Inflammatory macrophage (primary cell): ENCODE measurements around the gene UBE2H.
"Not testable (repeated sequence)": the region's sequence is repeated elsewhere in the genome, so short reads cannot be mapped to it uniquely, and the experiment has no call there.

Source experiments
- DNase-seq, 2 donors: peaks; one replicate each; pipeline ENCODE4 v3.0.0-alpha.2; 2020 to 2022

Gene UBE2H

DNA sequence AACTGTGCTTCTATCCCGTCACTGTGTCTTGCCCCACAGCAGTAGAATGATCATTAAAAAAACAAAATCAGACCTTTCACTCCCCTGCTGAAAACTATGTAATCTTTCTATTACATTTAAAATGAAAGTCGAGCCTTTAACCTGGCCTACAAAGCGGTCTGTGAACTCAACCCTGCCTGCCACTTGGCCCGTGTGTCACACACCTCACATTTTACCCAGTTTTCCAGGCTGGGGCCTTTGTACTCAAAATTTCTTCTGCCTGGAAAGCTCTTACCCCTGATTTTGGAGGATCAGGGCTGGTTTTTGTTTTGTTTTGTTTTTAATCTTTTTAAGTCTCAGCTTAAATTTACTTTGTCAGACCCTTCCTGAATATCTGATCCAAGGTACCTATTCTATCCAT lies 82.1 kb downstream of the UBE2H start:
- no peak for DNase-seq

GRCh38 chr7:129866251-129866650 lies 86.5 kb downstream of the UBE2H start:
- no peak for DNase-seq

- no peak for DNase-seq
Observed at GRCh38 chr7:129865925-129866201, 86.9 kb downstream of the UBE2H start.

GRCh38 chr7:129865093-129865924 lies 87.5 kb downstream of the UBE2H start:
- DNase-seq = no peak

DNA sequence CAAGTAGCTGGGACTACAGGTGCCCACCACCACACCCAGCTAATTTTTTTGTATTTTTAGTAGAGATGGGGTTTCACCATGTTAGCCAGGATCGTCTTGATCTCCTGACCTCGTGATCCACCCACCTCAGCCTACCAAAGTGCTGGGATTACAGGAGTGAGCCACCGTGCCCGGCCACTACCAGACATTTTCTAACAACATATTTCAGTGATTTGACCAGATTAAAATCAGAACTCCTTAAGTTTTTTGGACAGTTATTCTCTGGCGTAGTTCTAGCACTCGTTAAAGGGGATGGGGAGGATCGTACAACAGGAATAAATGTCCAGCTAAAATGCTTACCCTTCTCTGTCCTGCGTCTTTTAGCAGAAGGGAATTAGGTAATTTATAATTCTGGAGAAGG lies 88.1 kb downstream of the UBE2H start:
- DNase-seq = not testable (repeated sequence)

DNA sequence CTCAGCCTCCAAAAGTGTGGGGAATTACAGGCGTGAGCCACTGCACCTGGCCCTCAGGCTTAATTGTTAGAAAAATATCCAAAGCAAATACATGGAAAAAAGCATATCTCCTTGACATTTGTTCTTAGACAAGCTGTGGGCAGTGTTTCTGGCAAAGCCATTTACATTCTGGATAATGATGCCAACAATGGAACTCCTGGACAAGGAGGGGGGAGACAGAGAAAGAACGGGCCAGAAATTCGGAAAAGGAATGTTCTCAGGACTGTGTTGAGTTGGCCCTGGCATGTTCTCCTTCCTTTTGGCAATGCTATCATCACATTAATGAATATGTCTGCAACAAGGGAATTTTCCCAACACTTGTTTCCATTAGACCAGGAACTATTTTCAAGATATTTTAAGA lies 88.7 kb downstream of the UBE2H start:
- no peak for DNase-seq

GRCh38 chr7:129862682-129863081 lies 90.1 kb downstream of the UBE2H start:
- no peak for DNase-seq

GRCh38 chr7:129860784-129861183 lies 92.0 kb downstream of the UBE2H start:
- DNase-seq = not testable (repeated sequence)

DNA sequence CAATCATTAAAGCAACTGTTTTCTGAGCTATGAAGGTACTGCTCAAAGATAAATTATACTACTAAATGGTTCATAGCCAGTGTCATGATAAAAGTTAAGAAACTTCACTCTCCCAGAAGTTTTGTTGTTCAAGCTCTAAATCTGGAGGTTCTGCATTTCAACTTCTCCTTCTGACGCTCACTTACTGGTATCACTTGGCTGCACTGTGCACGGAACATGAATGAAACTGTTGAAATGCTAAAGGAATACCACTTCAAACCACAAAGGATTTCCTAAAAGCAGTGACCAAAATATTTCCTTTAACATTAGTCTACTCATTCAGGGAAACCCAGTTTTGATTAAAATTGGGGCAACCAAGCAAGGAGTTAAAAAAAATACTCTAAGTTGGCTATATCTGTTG lies 93.6 kb downstream of the UBE2H start:
- peak; percentile 85 to 88 for DNase-seq

- no peak for DNase-seq
Observed at GRCh38 chr7:129858490-129858889, 94.3 kb downstream of the UBE2H start.

DNA sequence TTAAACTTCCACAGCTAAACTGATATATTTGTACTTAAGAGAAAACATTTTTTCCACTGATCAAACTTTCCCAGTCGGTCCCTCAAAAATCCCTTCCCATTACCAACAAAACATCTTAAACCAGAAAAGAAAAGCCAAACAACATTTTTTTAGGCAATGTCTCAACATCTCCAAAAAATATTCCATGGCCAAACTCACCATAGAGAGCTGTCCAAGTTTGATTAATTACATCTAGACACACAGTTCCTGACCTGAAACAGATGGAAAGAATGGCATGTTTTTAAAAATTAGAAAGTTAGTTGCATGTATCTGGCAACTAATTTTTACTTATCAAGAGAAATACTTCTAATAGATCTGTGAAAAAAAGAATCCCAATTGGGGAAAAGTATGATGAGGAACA lies 95.4 kb downstream of the UBE2H start:
- DNase-seq = no peak

DNA sequence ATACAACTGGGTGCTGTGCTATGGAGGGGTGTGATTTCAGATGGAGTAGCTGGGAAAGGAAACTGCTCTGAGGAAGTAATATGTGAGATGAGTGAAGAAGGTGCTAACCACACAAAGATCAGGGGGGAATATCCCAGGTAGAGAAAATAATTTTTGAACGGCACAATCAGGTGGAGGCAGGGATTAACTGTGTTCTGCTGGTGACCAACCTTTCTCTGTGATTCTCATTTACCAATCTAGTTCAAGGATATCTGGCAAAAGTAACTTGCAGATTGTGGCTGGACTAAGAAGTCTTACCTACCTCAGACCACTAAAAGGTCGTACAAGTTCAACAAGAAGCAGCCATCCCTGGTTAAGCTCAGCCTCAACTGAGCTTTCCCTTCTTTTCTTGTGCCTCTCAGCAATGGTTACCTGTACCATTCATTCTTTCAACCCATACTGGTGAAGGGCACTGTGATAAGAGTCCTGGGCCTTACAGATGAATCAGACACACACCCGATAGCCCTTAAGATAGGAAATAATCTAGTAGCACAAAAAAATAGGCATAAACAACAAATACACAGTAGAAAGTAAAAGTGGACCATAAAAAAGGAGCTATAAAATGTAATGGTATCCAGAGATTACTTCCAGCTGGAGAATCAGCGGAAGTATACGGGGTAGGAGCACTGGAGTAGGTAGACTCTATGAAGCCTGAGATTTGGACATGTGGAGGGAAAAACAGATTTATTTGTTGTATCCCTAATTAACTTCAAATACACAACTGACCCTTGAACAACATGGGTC lies 96.6 kb downstream of the UBE2H start:
- DNase-seq = no peak

DNA sequence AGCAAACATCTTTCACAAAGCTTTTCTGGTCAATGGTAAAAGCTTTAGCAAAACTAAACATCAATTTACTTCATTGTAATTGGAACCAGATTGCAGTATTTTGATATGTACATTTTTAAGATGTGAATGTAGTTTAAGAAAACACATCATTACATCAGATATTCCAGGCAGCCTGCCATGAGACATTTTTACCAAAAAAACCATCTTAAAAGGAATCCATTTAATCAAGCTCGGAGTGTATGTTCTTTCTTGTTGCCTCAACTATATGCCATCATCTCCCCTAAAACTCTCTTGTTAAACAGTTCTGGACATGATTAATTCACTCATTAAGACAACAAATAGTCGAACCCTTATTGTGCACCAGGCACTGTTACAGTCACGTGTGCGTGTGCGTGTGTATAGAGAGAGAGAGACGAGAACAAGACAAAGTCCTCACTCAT lies 97.5 kb downstream of the UBE2H start:
- no peak for DNase-seq

DNA sequence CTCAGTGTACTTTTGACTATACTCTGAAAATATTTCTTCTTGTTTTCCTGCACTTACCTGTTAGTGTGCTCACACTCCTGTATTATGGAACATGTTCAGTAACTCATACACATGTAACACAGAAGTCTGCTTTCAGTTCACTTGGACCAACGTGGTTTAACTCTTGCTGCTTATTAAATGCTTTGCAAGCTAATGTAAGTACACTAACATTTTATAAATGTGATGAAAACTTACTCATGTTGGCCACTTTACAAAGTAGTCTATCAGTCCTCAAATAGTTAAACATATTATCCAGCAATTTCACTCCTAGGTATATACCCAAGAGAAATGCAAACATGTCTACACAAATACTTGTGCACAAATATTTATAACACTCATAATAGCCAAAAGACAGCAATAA lies 98.4 kb downstream of the UBE2H start:
- no peak for DNase-seq

DNA sequence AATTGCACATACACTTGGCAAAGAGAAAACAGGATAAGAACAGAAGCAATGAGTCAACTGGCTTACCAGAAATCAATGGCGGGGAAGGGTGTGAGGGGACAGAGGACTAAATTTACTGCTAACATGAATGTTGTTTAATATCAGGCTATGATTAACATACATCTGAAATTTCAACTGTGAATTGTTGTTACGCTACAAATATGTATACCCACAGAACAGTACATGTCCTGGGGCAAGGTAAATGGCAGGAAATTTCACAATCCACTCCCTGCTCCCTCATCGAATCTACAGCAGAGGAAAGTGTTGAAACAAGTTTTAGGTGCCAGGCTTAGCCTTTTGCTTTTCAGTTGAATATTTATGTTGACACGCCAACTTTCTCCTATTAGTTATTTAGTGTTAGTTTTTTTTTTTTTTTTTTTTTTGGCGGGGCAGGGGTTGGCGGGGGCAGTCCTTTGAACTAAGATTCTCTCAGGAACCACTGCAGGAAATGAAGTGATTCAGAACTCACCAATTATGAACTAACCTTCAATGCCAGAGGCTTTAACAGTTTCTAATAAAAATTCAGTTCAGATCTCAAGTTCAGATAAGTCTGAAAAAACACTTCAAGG lies 99.0 kb downstream of the UBE2H start:
- no peak for DNase-seq

- DNase-seq = no peak
Observed at GRCh38 chr7:129851809-129852208, 101.0 kb downstream of the UBE2H start.

- no peak for DNase-seq
Observed at GRCh38 chr7:129851174-129851573, 101.6 kb downstream of the UBE2H start.

DNA sequence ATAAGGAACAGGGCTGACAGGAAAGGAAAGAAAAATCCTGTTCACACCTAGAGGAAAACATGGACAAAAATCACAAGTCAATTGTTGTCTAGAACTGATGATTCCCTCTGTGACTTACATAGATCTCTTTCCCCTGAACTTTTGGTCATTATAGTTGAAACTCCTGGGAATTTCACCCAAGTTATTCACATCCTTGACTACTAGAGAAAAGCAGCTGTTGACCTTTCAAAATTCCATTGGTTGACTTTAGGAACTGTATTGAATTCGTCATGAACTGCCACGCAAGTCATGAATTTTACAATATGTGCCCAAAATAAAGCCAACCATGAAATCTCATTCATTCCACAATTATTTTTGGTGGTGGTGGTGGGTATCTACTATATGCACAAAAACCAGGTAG lies 104.3 kb downstream of the UBE2H start:
- DNase-seq = no peak

GRCh38 chr7:129845972-129846327 lies 106.8 kb downstream of the UBE2H start:
- DNase-seq = peak in 1 of 2 donors; percentile 23

- peak; percentile 43 to 73 for DNase-seq
Observed at GRCh38 chr7:129845178-129845971, 107.4 kb downstream of the UBE2H start.

- no peak for DNase-seq
Observed at GRCh38 chr7:129843978-129844840, 108.6 kb downstream of the UBE2H start.

- no peak for DNase-seq
Observed at GRCh38 chr7:129843365-129843898, 109.3 kb downstream of the UBE2H start.
